HL-60/S4 treated with retinoic acid at 250 ng/mL for 4 days and 3 days (cell line): Measurements from ENCODE around the gene CHI3L1.

Source experiments
- in situ Hi-C: fragments of 300-500 bp; cut with MboI; formaldehyde crosslinking; loops from 2 replicates; pipeline ENCODE4 v1.7.0; 2022; ENCODE audit warnings: low sequenced_read_pairs

Gene CHI3L1

DNA sequence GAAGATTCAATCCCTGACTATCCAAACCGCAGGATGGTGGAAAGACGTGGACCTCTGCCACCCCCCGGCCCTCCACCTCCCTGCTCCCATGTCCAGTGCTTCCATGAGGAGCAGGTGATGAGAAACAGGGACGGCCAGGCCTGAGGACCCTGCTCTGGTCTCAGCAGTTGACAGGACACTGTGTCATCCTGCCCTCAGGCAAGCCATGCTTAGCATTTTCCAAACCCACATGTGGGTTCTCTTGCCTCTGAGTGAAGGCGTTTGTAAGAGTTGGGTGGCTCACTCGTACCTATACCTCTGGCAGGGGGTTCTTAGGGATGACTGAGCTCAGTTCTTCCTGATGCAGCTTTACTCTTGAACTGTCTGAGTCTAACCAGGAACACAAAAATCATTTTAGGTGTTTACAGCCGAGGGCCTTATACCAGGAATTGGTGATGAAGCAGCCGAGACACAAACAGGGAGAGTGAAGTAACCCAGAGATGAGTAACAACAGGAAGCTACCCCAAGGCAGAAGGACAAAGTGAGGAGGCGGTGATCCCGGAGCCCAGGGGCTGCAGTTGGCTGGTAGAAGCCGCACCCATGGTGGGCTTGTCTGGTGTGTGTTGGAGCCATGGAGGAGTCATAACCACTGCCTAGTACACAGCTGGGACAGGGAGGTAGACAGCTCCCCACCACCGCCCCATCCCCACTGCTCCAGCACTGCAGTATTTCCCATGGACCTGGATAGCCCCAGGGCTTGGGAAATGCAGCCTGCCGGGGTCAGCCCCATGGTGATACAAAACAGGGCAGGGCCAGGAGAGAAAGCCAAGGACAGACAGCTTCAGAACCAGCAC is 32.3 kb downstream of the CHI3L1 start:
- in situ Hi-C loops: no loop called here

DNA sequence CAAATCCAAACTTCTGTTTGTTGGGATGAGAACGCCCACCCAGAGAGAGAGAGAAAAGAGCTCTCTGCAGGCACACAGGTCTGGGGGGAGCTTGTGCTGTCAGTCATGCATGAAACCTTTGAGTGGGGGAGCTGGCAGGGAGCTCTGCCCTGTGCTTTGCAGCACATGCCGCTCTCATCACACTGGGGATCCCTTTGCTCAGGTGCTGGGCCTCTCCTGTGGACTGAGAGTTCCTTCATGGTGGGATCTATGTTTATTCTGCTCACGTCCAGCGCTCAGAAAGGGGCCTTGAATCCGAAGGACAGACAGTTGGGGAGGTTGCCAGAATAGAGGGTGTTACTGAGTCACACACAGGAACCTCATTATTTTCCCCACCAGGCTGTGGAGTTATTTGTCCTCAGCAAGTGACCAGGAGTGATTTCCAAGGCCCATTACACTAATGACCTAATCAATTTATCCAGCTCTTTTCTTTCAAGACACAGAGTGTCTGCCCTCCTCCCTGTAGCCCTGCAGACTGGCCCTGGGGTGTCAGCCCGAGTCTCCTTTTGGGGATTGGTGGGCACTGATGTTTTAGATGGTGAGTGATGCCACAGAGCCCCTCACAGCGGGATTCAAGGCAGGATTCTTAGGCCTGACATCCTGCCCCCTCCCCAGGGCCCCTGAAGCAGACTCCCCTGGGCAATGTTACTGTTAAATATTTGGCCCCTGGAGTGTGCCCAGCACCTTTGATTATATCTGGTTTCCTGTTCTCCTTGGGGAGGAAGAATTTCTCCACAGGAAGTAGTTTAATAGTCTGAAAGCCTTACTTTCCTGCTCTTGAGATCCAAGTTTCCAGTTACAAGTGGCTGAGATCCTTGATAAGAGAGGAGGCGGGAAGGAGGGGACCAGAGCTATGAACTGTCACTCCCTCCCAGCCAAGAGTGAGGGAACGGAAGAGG is 33.2 kb downstream of the CHI3L1 start:
- in situ Hi-C loops: no loop called here

DNA sequence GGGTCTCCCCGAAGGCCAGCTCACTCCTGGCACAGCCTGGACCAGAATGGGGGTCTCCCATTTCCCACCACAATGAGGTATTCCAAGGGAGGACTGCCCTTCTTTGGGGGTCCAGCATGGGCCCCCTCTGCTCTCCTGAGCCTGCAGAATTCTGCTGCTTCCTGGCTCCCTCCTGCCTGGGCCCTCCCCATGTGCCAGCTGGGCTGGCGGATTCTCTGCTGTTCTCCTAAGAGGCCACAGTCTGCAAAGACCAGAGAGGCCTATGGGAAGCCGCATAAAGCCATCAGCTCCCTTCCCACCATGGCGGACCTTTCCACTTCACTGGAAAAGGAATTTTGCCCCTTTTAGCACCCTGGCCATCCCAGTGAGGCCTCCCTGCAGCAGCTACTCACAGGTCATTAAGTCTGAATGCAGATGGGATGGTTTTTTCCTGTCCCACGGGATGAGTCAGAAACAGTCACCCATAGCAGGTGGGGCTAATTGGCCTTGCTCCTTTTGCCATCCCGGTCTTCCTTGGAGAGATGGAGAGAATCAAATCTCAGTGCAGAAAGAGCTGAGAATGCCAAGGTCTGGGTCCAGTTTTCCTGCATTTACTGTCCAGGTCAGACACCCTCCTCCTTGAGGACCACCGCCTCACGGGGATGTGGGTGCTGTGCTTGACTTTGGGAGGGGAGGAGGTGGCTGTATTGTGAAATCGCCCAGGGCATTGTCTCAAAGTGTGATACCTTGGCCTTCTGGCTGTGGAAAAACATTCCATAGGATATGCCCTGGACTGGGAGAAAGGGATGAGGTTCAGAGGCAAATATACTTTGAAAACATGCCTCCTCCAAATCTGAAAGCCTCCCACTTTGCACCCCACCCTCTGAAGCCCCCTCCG is 34.1 kb downstream of the CHI3L1 start:
- in situ Hi-C loops: no loop called here

DNA sequence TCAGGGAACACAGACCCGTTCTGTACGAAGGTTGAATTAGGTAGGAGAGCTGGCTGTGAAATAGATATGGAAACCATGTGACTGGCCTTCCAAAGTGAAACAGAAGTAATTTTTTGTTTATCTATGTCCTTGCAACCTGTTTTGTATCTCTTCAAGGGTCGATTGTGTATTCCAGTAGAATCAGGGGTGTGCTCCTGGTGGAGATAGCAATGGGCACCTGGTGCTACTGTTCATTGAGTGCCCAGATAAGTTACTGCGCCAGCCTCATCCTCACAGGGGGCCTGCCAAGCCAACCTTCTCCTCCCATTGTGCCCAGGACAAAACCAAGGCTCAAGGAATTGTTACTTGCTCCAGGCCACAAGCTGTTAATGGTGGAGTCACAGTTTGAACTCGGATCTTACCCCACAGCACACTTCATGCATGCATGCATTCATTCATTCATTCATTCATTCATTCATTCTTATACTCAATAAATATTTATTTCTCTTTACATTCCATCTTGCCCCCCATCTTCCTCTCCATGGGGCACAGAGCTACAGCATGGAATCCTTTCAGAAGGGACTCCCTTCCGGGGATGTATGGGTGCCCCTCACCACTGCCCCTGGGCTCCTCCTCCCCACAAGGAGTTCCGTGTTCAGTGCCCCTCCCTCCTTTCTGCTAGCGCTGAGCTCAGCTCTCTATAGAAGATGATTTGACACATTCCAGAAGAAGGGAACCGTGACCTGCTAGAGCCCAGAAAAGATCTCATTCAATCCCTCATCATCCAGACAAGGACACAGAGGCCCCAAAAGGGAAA is 34.9 kb downstream of the CHI3L1 start:
- in situ Hi-C loops: no loop called here

DNA sequence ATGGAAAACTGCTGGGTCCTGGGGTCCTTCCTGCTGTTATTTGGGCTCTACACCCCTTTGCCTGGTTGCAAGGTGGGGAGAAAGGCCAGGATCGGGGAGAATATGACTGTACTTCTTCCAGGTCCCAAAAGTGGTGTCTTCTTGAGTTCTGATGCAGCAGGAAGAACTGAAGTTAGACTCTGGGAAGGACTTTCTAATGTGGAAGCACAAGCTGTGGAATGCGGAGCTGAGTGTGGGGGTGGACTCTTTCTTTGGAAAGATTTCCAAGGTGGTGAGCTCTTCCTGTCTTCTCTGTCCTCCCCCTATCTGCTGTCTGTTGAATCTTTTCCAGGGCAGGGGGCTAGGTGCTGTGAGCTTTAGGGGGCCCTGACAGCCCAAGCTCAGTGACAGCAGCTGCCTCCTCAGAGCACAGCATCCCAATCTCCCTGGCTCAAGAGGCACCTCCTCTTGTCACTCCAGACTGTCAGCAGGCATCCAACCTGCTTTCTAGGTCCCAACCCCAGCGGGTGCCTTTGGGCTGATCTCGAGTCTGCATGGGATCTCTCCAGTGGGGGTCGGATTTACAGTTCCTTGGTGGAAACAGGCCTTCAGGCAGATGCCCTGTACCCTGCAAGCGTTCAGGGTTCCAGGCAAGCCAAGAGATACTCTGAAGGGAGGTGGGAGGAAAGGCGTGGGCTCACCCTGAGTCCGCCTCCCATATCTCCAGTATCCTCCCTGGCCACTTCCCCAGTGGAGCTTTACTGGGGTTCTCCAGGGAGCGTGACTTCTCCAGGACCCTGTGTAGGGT is 35.8 kb downstream of the CHI3L1 start:
- in situ Hi-C loops: no loop called here

DNA sequence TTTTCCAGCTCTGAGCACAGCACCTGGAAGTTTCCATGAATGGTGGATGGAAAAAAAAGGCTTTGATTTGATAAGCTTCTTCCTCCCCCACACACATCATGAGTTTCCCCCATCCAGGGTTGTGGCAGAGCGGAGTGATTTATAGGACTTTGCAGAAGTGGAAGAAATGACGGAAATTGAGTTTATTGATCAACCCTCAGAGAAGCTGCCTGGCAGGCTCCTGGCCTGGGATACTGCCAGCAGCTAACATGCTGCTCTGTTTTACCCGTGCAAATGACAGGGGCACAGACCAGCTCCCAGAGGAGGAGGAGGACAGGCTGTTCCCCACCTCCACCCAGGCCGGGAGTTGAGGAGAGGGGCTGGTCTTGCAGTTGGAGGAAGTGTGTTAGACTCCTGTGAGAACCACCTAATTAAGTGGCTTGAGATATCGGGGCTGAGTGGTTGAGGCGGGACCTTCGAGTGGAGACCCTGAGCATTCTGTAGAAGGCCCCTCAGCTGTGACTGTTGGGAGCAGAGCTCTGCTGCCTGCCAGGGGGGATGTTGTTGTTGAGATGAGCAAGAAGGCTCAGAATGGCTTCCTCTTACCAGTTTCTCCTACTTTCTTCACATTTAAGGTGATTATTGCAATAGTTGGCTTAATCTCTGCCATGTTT is 37.2 kb downstream of the CHI3L1 start:
- in situ Hi-C loops: no loop called here

DNA sequence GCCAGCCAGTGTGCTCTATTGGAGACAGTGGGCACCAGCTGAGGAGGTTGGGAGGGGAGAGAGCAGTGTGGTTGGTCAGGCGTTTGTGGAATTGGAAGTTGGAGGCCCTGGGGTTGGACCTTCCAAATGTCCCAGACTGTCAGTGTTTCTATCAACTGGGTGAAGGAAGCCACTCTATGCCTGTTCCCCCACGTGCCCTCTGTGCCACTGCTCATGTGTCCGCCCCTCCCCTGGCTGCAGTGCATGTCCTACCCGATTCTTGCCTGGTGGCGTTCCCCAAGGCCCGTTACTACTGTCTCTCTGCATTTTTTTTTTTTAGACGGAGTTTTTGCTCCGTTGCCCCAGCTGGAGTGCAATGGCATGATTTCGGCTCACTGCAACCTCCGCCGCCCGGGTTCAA is 37.9 kb downstream of the CHI3L1 start:
- in situ Hi-C loops: no loop called here

DNA sequence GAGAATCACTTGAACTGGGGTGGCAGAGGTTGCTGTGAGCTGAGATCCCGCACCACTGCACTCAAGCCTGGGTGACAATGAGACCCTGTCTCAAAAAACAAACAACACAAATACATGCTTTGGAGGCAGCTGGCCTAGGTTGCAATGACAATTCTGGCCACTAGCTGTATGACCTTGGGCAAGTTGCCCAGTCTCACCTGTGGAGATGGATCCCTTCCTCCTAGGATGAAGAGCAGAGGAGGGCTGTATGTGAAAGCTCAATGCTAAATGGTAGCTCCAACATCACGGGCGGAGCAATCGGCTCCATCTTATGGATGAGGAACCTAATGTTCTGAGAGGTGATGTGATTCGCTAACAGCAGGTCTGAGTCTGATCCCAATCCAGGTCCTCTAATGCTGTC is 38.4 kb downstream of the CHI3L1 start:
- in situ Hi-C loops: no loop called here

DNA sequence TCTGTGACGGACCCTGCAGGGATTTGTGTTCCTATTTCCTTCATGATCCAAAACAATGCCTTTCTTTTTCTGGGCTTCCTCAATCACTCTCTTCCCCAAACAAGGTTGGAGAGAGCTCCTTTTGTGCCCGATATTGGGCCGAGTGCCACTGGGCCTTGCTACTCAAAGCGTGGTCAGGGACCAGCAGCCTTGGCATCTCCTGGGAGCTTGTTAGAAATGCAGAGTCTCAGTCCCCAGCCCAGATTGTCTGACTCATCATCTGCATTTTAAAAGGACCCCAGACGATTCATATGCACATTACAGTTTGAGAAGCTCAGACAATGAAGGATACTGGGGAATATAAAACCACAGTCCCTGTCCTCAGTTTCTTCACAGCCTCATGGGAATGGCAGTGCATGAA is 39.1 kb downstream of the CHI3L1 start:
- in situ Hi-C loops: no loop called here

DNA sequence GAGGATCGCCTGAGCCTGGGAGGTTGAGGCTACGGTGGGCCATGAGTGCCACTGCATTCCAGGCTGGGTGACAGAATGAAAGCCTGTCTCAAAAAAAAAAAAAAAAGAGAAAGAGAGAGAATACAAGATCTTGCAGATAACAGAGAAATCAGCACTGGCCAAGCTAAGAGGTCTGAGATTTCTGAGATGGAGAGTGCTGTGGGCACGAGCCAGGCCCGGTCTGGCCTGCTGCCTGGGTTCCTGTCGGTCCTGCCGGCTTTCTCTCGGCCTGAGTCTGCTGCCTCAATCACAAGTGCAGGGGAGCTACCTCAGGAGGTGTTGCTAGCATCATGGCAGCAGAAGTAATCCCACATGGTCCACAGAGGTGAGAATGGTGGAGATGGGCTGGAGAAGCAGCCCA is 40.0 kb downstream of the CHI3L1 start:
- in situ Hi-C loops: no loop called here

DNA sequence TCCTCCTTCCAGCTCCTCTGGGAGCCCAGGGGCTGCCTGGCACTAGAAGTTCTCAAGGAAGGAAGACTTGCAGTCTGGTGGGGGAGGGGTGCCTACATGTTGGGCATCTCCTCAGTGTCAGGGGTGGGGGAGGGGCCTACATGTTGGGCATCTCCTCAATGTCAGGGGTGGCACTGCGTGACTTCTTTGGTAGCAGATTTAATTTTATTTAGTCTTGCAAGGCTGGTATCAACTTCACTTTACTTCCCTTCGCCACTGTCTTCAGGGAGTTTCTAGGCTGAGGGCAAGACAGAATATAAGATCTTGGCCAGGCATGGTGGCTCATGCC is 40.5 kb downstream of the CHI3L1 start:
- in situ Hi-C loops: no loop called here

DNA sequence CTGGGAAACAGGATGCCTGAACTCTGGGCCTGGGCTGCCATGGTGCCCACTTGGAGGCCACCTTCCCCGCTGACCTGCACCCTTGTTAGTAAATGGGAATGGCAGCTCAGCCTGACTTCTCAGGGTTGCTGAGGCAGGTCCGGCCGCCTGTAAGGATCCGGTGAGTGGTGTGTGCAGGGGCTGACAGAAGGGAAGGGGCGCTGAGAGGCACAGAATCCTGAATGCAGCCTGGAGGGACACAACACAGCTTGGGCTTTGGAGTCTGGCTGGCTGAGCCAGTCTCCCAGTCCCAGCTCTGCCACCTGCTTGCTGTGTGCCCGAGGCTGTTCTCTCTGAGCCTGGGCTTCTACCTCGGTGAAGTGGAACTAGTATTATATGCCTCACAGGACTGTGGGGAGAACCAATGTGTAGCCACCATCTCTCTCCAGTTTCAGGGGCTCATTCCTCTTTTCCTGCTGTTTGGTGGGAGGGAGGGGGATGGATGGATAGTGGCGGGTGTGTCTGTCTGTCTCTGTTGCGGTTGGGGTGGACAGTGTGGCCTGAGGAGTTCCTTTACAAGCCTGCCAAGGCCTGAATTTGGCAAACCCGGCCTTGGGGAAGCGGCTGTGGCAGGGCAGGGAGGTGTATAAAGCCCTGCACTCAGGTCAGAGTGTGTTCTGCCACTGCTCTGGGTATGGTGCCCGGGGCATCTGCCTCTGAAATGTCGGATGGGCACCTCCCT is 41.0 kb downstream of the CHI3L1 start:
- in situ Hi-C loops: no loop called here

DNA sequence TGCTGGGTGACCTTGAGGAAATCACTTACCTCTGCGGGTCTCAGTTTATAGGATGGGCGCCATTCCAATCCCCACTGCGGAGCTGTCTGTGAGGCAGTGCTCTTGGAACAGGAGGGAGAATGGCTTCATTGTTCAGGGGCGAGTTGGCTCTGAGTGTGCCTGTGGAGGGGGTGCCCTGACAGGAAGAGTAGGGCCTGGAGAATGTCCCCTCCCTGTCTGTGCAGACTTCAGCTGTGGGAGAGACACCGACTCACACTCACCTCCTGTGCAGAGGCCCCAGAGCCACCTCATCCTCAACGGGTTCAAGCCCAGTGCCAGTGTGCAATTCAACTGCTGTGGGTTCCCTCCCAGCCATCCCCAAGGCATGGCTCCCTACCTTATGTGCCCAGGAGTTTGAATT is 41.8 kb downstream of the CHI3L1 start:
- in situ Hi-C loops: no loop called here

DNA sequence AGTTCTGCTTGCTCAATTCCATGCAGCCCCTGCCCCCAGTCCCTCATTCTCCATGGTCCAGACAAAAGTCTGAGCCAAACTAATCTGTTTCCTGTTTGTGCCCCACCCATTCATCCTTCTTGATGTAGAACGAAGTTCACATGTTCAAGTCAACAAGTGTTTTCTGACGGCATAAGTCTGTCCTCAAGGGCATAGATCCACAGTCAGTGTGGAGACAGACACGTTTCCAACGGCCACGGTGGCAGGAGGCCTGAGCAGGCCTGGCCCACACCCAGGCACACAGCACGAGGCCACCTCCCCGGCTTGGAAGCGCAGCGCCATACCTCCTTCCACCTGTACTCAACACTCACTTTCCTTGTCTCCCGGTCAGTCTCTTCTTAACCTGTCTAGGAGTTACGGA is 42.9 kb downstream of the CHI3L1 start:
- in situ Hi-C loops: no loop called here

DNA sequence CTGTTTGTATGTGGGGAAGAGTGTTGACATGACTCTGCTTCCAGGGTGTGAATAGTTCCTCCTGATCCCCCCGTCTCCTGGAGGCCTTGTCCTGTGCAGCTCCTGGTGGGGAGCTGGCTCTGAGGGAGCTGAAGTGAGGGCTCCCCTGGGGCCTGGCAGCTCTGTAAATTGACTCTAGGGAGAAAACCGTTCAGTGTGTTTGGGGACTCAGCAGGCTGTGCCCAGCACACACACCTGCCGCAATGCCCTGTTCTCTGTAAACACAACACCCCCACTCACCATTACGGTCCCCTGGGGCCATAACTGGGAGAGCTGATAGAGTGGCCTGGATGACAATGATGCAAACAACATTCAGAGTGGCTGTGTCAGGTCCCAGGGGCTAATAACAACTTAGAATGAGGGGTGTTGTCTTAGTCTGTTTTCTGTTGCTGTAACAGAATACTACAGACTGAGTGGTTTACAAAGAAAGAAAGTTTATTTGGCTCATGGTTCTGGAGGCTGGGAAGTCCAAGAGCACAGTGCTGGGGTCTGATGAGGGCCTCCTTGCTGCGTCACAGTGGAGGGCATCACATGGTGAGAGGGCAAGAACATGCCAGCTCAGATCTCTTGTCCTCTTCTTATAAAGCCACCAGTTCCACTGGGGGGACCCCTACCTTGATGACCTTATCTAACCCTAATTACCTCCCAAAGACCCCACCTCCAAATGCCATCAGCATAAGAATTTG is 43.7 kb downstream of the CHI3L1 start:
- in situ Hi-C loops: no loop called here

DNA sequence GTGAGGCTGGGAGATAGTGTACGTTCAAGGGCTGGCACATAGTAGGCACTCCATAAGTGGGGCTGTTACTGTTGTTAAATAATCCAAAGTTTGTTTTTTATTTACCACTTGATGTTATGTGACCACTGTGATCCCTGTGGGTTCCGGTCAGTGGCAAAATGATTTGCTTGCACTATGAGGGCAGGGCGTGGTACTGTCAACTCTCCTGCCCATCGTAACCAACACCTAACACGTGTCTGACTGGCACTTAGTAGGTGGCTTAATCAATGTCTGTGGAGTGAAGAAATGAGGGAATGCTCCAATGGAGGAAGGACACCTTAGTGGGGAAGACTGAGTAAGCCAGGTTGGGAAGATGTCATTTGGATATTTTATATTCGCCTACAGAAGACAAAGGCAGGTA is 44.4 kb downstream of the CHI3L1 start:
- in situ Hi-C loops: no loop called here

DNA sequence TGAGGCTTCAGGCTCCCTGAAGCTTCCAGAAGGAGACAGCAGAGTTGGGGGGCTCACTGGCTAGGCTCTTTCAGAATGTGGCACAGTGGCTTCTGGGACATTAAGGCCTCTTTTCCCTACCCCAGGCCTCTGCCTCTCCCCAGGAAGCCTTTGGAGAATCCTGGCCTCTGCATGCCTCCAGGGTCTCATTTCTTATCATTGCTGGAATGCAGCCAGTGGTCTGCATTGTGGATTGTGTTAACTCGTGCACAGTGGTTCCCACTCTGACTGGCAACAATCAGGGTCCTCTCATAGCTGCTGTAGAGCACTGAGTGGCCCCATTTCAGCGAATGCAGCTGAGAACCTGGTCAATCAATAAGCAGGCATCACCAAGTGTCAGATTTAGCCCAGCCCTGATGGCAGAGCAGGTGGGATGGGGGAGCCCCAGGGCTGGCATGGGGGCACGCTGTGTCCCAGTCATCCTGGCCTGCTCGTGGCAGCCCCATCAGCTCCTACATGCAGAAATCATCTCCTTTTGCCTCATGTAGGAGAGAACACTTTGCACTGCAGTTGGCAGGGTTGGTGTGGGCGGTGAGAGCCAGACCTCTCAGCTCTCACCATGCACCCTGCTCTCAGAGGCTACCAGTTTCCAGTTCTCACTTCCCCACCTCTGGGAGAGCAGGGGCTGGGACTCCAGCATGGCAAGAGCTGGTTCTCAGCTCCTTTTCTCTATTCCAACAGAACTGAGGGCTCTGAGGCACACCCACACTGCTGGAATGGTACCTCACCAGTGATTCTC is 45.6 kb downstream of the CHI3L1 start:
- in situ Hi-C loops: no loop called here
